GM19240 (cell line): Measurements from ENCODE around the gene MRM3.
"Not testable (repeated sequence)": the region's sequence is repeated elsewhere in the genome, so short reads cannot be mapped to it uniquely, and the experiment has no call there.

Experiments used
- DNase-seq: peaks from one replicate; pipeline ENCODE4 v3.0.0; 2011; ENCODE audit warnings: low spot score; ENCODE audit not compliant: insufficient read length

Gene MRM3

DNA sequence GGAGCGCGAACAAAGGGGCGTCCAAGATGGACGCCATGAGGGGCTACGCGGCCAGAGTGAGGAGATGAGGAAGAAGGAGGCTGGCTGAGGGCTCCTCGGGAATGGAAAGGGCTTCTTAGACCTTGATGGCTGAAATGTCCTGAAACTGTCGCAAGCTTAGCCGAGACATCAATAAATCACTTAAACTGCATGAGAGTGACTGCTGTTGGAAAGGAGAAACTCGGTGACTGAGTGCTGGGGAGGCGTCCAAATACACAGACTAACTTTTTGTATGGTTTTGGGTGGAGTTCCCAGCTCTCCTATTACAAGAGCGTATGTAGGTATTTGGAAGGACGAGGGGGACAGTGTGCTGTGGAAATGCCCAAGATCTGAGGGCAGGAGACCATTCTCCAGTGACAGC lies 28.7 kb upstream of the MRM3 start:
- no peak for DNase-seq

DNA sequence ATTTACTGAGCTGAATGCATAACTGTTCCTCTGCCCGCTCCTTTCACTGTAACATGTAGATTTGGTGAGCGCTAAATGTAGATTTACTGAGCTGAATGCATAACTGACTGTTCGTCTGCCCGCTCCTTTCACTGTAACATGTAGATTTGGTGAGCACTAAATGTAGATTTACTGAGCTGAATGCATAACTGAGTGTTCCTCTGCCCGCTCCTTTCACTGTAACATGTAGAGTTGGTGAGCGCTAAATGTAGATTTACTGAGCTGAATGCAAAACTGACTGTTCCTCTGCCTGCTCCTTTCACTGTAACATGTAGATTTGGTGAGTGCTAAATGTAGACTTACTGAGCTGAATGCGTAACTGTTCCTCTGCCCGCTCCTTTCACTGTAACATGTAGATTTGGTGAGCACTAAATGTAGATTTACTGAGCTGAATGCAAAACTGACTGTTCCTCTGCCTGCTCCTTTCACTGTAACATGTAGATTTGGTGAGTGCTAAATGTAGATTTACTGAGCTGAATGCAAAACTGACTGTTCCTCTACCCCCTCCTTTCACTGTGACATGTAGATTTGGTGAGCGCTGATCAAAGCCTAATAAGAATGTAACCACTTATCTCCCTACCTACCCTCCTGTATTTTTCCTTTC lies 26.7 kb upstream of the MRM3 start:
- not testable (repeated sequence) for DNase-seq

DNA sequence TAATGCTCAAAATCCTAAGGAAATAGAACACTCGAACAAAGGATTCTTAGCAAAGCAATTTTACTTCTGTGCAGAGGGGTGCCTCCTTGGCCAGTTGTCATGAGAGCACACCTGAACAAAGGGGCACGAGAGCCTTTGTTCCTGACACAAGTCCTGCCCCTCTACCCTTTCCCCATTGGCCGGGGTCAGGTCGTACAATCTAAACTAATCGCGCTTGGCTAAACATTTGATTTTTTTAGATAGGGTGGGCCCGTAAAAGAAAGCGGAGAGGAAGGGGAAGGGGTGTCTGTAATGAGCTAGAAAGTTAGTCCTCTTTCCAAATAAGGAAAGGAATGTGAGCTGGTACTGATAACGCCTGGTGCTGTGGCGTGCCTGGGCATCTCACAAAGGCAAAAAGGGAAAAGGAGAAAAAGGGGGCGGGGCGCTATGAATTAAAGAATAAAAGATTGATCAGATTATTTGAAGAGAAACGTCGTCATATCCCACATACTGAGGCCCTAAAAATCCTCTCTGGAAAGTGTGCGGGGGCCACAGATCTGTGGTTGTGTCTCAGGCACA lies 26.1 kb upstream of the MRM3 start:
- not testable (repeated sequence) for DNase-seq

DNA sequence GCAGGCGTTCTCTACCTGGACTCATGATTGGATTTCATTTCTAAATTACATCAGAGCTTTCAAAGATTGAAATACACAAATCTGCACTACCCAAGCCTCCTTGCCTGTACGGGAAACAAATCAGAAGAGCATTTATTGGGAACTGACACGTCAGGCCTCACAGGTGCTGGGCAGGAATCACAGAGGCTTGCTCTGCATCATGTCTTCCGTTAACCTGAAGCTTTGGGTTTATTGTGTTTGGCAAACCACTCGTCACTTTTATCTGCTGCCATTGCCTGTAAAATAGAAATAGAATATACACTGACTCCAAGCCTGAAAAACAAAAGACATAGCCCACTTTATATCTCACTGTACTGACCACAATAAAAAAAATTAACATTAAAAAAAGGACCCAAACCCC lies 22.2 kb upstream of the MRM3 start:
- DNase-seq, result no peak

DNA sequence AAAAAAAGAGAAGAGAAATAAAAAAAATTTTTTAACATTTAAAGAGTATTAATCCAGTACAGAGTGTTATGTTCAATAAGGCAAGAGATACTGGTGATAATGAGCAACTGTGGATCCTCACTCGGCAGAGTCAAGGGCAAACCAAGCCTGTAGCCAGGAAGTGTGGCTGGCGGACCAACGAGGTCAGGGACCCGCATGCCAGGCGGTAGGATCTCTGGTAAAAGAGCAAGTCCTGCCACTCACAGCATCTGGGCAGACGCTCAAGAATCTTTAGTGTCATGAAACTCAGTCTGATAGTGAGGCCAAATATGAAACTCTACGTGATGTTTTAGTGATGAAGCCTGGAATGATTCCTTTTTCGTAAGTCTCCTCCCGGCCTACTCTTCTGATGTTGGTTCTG lies 21.8 kb upstream of the MRM3 start:
- DNase-seq, result no peak

DNA sequence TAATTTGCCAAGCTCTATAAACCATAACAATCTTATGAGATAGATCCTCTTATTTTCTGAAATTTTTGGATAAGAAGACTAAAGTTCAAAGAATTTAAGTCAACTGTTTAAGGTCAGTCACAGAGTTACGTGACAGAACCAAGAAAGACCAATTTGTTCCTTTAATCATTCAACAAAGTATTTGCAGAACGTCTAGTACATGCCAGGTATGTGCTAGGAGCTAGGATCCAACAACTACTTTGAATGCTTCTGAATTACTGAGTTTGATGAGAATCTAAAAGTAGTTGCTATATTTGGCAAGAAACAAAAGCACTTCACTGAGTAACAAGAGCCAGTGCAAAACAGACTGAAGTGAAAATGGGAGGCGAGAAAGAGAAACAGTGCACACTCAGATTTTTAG lies 15.1 kb upstream of the MRM3 start:
- DNase-seq, result no peak

DNA sequence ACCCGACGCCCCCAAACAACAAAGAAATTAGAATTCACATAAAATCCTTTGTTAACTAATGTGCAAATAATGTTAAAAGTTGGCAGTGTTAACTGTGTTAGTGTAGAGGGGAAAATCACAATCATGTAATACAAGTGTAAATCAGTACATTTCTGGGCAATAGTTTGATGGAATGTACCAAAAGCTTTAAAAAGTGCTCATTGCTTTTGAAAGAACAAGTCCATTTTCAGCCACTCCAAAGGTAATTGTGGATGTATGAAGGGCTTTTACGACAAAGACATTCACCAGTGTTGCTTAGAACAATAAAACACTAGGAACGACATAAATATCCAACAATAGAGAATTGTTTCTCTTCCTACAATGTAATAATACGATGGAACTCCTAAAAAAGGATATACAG lies 9.1 kb upstream of the MRM3 start:
- DNase-seq, result no peak

DNA sequence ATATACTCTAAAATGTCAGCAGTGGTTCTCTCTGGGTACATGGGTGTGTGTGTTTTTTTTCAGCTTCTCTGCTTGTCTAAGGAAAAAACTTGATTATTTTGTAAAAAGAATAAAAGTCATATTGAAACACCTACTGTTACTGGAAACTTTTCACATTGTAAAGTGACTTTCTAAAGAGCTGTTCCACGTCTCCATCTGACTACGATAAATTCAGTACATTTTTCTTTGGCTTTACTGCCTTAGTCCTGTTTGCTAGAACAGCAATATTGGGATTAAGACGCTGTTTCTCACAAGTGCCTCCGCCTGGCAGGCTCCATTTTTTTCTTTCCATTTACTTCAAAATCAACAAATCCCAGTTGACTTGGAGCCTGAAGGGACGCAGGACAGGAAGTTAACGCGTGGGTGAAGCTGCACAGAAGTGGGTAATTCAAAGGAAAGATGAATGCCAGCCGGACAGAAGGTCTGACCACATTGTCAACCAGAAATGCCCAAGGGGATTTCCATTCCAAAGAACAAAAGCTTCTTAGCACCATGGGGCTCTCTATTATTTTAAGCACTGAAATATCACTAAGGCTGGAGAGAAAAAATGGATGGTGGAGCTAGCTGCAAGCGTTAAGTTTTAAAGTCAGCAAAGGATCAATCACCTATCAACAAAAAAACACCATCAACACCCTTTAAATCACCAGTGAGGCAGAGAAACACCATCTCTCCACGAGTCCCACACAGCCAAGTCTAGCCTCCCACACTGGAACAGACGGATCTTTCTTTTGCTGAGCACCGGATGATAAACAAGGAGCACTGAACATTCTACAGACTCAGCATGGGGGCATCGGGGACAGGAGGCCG lies 8.5 kb upstream of the MRM3 start:
- DNase-seq, result no peak

DNA sequence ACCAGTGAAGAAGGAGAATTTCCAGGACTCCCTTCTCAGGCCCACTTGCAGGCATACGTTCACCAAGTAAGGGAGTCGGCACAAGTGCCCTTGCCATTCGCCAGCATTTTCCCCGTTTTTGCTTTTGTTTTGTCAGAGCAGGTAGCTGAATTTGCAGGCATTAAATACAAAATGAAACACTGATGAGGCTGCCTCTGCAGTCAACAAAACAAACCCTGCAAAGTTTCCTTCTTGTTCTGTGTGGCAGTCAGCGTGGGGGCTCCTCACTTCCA lies 7.9 kb upstream of the MRM3 start:
- no peak for DNase-seq

DNA sequence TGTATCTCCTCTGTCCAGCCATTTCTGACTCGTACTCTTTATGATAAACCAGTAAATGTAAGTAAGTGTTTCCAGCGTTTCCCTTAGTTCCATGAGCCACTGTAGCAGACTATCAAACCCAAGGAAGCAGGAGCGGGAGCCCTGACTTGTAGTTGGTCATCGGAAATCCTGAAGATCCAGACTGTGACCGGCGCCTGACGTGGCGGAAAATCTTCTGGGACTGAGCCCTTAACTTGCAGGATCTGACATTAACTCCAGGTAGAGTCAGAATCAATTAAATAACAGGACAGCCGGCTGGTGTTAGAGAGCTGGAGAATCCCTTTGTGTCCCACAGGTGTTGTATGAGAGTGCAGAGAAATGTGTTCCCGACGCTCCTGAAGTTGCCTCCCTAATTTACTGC lies 4.1 kb upstream of the MRM3 start:
- DNase-seq, result no peak

DNA sequence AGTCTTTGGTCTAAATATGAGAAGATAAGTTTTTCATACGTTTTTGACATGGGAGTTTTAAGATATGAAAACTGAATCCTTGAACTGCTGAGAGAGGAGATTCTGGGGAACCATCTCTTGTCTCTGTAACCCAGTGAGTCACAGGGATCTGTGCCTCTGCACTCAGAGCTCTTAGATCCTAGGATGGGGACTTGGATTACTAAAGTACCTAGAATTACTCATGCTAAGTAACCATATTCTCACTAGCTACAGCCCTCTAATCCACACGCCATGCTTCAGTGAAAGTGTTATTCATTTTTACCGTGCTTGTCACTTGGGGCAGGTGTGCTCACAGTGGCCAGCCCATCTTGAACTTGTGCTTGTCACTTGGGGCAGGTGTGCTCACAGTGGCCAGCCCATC lies 2.0 kb downstream of the MRM3 start:
- no peak for DNase-seq

DNA sequence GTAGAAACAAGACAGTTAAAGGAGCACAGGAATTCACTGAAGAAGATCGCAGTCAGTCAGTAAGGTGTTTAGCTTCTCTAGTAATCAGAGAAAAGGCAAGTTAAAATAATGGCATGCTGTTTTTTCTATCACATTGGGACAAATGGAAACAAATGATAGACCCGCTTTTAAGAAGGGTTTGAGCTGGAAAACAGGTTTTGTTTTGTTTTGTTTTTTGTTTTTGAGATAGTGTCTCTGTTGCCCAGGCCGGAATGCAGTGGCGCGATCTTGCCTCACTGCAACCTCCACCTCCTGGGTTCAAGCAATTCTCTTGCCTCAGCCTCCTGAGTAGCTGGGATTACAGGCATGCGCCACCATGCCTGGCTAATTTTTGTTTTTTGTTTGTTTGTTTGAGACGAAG lies 3.7 kb downstream of the MRM3 start:
- DNase-seq, result not testable (repeated sequence)

DNA sequence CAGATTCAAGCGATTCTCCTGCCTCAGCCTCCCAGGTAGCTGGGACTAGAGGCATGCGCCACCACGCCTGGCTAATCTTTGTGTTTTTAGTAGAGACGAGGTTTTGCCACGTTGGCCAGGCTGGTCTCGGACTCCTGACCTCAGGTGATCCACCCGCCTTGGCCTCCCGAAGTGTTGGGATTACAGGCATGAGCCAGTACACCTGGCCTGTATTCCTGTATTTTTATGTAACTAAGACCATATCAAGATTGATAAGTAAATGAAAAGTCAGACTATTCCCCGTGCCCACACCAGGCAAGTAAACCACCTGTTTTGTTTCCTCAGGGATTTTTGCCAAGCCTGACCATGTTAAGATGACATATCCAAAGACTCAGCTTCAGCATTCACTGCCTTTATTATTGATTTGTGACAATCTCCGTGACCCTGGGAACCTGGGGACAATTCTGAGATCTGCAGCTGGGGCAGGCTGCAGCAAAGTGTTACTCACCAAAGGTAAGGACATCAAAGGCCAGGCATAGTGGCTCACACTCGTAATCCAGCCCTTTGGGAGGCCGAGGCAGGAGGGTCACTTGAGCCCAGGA lies 5.6 kb downstream of the MRM3 start:
- DNase-seq, result no peak

DNA sequence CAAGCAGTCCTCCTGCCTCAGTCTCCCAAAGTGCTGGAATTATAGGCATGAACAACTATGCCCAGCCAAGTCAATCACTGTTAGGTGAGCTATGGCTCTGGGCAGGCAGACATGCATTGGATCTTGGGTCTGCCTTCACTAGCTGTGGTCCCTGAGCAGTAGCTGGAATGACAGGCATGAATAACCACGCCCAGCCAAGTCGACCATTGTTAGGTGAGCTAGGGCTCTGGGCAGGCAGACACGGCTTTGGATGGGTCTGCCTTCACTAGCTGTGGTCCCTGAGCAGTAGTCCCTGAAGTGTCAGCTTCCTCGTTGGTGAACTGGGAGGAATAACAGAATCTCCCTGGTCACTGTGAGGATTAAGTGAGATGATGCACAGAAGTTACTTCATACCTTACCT lies 6.4 kb downstream of the MRM3 start:
- no peak for DNase-seq

DNA sequence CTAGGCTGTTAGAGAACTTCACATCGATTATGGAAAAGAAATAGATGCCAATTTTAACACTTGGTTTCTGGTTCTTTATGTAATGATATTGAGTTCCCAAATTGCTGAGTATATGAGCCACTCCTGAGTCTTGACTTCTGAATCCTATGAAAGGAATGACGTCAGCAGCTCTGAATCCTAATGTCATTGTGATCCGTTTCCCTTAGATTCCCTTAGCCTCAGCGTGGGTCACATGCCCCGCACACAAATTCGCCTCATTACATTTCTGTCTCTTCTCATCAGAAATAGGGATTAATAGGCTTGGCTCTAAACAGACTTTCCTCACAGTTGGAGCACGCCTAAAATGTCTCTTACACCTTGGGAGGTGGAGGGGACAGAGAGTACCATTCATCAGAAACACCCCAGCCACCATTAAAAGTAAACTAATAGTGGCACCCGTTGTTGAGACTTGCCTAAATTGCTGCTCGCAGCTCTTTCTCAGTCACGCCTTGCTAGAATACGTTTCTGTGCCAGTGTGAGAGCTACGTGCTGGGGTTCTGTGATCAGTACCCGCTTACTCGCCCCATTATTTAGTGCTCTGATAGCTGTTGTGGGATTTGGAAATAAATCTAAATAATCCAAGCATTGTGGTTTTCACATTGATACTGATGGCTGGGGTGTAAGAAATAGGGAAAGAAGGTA lies 7.1 kb downstream of the MRM3 start:
- DNase-seq, result no peak

DNA sequence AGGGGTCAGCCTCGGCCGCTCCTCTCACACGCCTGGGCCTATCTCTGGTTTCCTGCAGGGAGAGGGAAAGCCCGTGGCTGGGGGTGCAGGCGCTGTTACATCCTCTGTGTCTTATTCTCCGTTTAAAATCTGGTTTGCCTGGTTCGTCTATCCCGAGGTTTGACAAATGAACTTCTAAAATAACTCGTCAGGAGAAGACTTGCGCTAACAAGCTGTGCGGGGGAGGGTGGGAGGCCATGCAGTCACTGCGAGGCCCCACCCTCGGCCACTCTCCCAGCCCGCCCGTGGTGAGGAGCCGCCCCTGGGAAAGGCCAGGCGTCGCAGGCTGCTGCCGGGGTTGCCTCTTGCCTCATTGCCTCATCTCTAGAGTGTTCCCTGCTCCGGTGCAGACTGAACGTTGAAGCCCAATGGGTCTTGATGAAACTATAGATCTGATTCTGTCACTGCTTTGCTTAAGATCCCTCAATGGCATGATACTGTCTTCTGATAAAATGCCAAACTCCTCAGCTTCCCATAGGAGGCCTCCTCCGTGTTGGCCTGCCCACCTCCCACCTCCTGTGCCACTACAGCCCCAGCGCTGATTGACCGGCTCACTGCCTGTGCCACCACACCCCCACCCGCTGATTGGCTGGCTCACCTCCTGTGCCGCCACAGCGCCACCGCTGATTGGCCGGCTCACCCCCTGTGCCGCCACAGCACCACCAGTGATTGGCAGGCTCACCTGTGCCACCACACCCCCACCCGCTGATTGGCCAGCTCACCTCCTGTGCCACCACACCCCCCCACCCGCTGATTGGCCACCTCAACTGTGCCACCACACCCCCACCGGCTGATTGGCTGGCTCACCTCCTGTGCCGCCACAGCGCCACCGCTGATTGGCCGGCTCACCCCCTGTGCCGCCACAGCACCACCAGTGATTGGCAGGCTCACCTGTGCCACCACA lies 8.0 kb downstream of the MRM3 start:
- not testable (repeated sequence) for DNase-seq

DNA sequence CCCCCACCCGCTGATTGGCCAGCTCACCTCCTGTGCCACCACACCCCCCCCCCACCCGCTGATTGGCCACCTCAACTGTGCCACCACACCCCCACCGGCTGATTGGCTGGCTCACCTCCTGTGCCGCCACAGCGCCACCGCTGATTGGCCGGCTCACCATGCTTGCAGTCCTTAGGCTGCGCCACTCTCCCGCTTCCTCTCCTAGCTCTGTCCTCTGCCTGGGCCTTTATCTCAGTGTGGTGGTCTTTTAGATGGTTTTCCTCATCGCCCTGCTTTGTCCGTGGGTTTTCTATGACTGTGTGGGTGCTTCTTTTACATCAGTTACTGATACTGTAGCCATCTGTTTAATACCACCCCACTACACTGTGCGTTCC lies 8.7 kb downstream of the MRM3 start:
- not testable (repeated sequence) for DNase-seq

DNA sequence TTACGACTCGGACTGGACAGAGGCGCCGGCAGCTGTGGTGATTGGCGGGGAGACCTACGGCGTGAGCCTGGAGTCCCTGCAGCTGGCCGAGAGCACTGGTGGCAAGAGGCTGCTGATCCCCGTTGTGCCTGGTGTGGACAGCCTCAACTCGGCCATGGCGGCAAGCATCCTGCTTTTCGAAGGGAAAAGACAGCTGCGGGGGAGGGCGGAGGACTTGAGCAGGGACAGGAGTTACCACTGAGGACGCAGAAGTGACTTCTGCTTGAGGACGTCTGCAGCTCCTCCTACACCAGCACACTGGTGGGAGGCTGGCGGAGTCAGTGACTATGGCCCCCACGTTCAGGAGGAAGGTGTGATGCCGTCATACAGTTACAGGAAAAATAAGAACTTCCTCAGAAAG lies 9.7 kb downstream of the MRM3 start:
- DNase-seq, result no peak

DNA sequence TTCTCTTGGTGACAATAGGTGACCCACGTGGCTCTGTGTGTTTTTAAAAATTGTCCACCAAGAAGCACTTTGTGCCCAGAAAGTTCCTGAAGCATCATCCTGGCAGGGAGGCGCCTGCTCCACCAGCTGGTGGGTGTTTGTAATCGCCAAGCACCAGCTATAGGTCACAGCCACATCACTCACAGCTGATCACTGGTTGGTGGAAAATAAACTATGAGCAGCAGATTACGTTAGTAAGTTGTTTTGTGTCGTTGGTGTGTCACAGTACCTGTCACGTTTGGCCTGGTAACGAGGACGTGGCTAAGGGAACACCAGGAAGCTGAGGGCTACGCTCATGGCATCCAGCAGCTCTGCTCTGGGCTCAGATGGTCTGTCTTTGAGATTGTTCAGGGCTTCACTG lies 10.1 kb downstream of the MRM3 start:
- no peak for DNase-seq

DNA sequence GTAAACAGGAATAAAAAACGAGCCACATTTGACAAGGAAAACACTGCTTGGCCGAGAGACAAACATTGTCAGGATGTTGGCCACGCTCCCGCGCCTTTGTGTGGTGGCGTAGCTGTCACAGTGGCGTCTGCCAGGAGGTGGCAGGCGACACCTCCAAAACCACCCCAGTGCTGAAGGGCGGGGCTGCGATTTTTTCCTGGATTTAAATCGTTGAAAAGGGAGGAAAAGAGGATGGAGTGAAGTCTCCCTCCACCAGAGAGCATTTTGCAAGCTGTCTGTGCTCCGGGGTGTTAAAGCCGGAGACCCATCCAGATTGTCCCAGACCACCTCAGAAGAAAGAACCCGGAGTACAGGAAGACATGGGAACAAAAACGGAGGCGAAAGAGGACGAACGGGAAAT lies 12.7 kb downstream of the MRM3 start:
- peak; percentile 60 for DNase-seq

DNA sequence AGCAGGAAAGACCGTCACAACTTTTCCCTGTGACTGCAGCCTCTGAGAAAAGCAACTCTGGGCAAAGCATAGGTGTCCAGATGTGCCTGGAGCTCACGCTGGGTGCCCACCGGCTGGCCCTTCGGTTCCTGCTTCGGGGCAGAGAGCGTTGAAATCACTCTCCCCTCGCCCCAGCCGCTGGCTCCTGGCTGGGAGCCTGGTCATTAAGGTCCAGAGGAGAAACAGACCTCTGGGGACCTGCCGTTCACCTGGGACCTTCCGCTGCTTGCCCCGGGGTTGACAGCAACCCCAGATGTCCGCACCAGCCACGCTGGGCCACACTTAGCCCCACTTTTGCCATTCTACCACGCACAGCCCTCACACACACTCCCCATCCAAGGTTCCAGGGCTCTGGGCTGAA lies 13.1 kb downstream of the MRM3 start:
- DNase-seq, result no peak
